Thyroid gland (tissue), 4 donors: Measurements from ENCODE around the gene P2RY11. TPM values are rescaled to one million over a fixed set of nuclear protein-coding genes. Genes with fewer than 3 reads are reported as not detected.
A peak's percentile ranks its signal among the peaks of the same experiment; 100 is the strongest.

Experiments used
- DNase-seq, 2 donors: peaks; one replicate each; pipeline ENCODE4 v3.0.0-alpha.2; 2019
- H3K27ac ChIP-seq, 3 donors: fragments of 200-600 bp; sonication (generic); 1 replicate in 2 of 3; 2 replicates in 1 of 3; pipeline ENCODE4 v1.5.1; 2016 to 2019; ENCODE audit warnings: mild to moderate bottlenecking in 1 of 3, moderate library complexity in 1 of 3
- H3K27me3 ChIP-seq: fragments of 200-600 bp; sonication (generic); one replicate; pipeline ENCODE4 v1.5.1; 2019
- H3K36me3 ChIP-seq, 2 donors: fragments of 200-600 bp; sonication (generic); one replicate each; pipeline ENCODE4 v1.5.1; 2016 to 2019
- H3K4me1 ChIP-seq, 2 donors: fragments of 200-600 bp; sonication (generic); one replicate each; pipeline ENCODE4 v1.5.1; 2017 to 2019
- H3K4me3 ChIP-seq, 3 donors: fragments of 200-600 bp; sonication (generic); replicated peaks in 1 of 3; 1 replicate in 2 of 3; 2 replicates in 1 of 3; pipeline ENCODE4 v1.5.1; 2016; ENCODE audit warnings: mild to moderate bottlenecking in 1 of 3
- H3K9me3 ChIP-seq: fragments of 200-600 bp; sonication (generic); one replicate; pipeline ENCODE4 v1.5.1; 2017
- CTCF ChIP-seq, 6 experiments: fragments of 200-600 bp in 3 of 6; fragments of 450-650 bp in 3 of 6; sonication (generic) in 3 of 6; IDR thresholded peaks; one replicate each; pipeline ENCODE4 v1.5.1; 2016 to 2019; ENCODE audit warnings: antibody characterized with exemption in 6 of 6, mild to moderate bottlenecking in 2 of 6, inconsistent platforms in 1 of 6, moderate library complexity in 1 of 6
- POLR2A ChIP-seq, 2 donors: fragments of 450-650 bp; IDR thresholded peaks; one replicate each; pipeline ENCODE4 v1.6.1; 2017; ENCODE audit warnings: antibody characterized with exemption in 2 of 2, mild to moderate bottlenecking in 2 of 2, moderate library complexity in 1 of 2
- WGBS, 2 donors: methylation state at CpG; one replicate each; pipeline ENCODE4 v1.1.5; 2017; 5-methylcytosine and 5-hydroxymethylcytosine counted together
- intact Hi-C: fragments of 100-400 bp; cut with DNase I; formaldehyde crosslinking; loops from one replicate; pipeline ENCODE4 v1.15.1; 2023
- total RNA-seq, 4 donors: library from RNA; depleted of rRNA; stranded (reverse); fragments of >200 nt; gene quantifications; one replicate each; pipeline ENCODE4 v1.2.3, GENCODE V29; 2016

P2RY11 gene
- total RNA-seq, 4 donors from 2014 or later = 6.1 to 9.3 (median 6.3) TPM

DNA sequence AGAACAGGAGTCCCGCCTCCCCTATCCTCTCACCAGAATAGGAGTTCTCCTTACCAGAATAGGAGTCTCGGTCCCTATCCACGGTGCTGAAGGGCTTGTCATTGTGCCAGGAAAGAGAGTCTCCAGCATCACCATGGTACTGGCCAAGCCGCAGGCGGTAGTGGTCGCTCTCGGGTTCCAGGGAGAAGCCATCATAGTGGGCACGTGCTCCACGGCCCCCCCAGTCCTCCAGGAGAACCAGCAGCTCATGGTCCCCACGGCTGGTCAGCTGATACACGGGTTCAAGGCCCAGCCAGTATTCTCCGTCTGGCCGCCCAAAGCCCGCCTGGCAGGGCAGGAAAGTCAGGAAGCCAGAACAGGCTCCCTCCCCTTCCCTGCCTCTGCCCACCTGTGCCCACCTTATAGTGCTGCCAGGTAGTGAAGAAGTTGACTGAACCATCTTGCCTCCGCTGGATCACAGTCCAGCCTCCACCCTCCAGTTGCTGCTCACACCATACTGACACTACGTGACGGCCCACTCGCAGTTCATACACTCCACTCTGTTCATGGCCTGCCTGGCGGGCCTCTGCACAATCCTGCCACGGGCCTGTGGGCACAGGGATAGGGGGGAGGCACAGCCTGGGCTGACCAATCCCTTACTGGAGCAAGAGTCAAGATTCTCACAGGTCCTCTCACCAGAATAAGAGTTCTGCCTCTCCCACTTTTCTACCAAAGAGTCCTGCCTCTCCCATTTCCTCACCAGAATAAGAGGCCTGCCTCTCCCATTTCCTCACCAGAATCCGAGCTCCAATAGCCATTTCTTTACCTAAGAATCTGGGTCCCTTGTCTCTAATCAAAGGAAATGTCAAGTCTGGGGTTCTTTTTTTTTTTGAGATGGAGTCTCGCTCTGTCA is 18.0 kb upstream of the P2RY11 start:
- Histone ChIP-seq H3K4me3 (no peak overlapping the region), H3K36me3 (no peaks in the 10 kb centered on the region), H3K4me1 (peaks cover 3 to 10% of the 10 kb centered on the region in 2 donors), H3K9me3 (no peaks in the 10 kb centered on the region), H3K27me3 (no peaks in the 10 kb centered on the region), H3K27ac (no peak overlapping the region)
- intact Hi-C loops = no loop called here
- DNase-seq = no peak
- WGBS, 2 donors = 91 to 92% methylated on average over 17 to 20 of the region's 22 CpGs
- no peak for TF ChIP-seq POLR2A (IDR thresholded peaks at IDR 0.05)
- no peak for TF ChIP-seq CTCF (IDR thresholded peaks at IDR 0.05)

DNA sequence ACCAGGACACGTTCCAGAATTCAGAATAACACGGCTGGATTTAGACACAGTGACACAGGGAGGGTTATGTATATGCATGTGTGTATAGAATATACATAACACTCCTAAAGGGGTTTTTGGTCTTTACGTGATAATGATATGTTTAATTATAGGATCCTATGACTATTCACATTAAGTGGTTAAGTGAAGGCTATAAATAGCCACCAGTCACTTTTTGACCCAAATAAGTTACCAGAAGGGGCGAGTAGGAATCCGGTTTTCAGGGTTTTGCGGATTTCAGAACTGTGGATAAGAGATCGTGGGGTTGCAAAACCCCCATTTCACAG is 15.9 kb upstream of the P2RY11 start:
- Histone ChIP-seq H3K9me3 (no peaks in the 10 kb centered on the region), H3K4me1 (peaks cover 3 to 10% of the 10 kb centered on the region in 2 donors), H3K36me3 (no peaks in the 10 kb centered on the region), H3K27ac (peak overlapping the region in 1 of 3 donors; percentile 60), H3K27me3 (no peaks in the 10 kb centered on the region), H3K4me3 (no peak overlapping the region)
- 47 to 49% methylated on average over 7 of the region's 7 CpGs for WGBS, 2 donors
- no peak for TF ChIP-seq CTCF (IDR thresholded peaks at IDR 0.05)
- TF ChIP-seq POLR2A (IDR thresholded peaks at IDR 0.05) = no peak
- intact Hi-C loops = no loop called here
- no peak for DNase-seq

DNA sequence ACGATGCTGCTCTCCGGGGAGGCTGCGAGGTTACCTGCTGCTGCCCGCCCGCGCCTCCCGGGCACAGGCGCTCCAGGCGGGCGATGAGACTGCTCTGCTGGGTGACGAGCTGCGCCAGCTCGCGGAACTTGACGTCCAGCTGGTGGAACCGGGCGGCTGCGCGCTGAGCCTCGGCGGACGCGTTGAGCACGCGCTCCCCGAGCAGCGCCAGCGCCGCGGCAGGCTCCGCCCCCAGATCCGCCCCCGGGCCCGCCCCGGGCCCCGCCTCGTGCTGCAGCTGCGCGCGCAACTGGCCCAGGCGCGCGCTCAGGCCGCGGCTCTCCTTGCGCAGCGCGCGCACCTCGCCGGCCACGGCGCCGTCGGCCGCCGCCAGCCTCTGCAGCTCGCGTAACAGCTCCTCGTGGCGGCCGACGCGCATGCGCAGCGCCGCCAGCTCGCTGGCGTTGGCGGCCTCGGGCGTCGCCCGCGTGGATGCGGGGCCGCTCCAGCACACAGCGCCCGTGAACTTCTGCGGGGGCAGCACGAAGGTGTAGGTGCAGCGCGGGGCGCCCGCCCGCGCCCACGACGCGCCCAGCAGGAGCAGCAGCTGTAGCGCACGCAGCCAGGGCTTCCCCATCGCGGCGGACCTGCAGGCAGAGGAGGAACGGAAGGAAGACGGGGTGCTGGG is 15.4 kb upstream of the P2RY11 start:
- H3K4me3 ChIP-seq = peak overlapping the region in 1 of 3 donors; percentile 35

DNA sequence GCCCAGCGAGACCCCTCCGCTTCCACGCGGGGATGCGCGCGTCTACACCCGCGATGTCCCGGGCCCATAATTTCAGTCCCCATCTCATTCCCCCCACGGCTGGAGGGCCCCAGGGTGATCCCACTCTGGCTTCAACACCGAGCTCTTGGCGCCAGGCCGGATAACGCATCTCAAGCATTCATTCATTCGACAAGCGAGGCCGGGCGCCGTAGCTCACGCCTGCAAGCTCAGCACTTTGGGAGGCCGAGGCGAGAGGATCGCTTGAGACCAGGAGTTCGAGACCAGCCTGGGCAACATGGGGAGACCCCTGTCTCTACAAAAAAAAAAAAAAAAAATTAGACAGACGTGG is 14.9 kb upstream of the P2RY11 start:
- TF ChIP-seq POLR2A (IDR thresholded peaks at IDR 0.05) (no peak), CTCF (IDR thresholded peaks at IDR 0.05) (no peak)
- no peaks in the 10 kb centered on the region for H3K9me3 ChIP-seq
- peaks cover 3 to 10% of the 10 kb centered on the region in 2 donors for H3K4me1 ChIP-seq
- no peak for DNase-seq
- H3K36me3 ChIP-seq = no peaks in the 10 kb centered on the region
- no peaks in the 10 kb centered on the region for H3K27me3 ChIP-seq
- peak overlapping the region in 1 of 3 donors; percentile 35 for H3K4me3 ChIP-seq
- WGBS, 2 donors = 27 to 29% methylated on average over 15 to 26 of the region's 26 CpGs
- intact Hi-C loops = no loop called here
- peak overlapping the region in 1 of 3 donors; percentile 61 for H3K27ac ChIP-seq

More for the DNA sequence above, 15.4 kb upstream of the P2RY11 start:
- Histone ChIP-seq H3K27me3 (no peaks in the 10 kb centered on the region), H3K36me3 (no peaks in the 10 kb centered on the region), H3K4me1 (peaks cover 3 to 10% of the 10 kb centered on the region in 2 donors), H3K27ac (peak overlapping the region in 1 of 3 donors; percentile 61), H3K9me3 (no peaks in the 10 kb centered on the region)
- TF ChIP-seq CTCF (IDR thresholded peaks at IDR 0.05) (peak in 1 of 6 experiments; percentile 14), POLR2A (IDR thresholded peaks at IDR 0.05) (peak in 1 of 2 donors; percentile 59)
- 12 to 29% methylated on average over 3 to 14 of the region's 97 CpGs for WGBS, 2 donors
- intact Hi-C loops = no loop called here
- peak; percentile 88 to 89 for DNase-seq
